CD14-positive monocyte (primary cell): ENCODE data around the gene VPS8. TPM values are rescaled to one million over a fixed set of nuclear protein-coding genes. Genes with fewer than 3 reads are reported as not detected.
A peak's percentile ranks its signal among the peaks of the same experiment; 100 is the strongest.

ENCODE experiments used
- DNase-seq, 3 donors: peaks; one replicate each; pipeline ENCODE4 v3.0.0-alpha.2; 2011 to 2022
- H2AFZ ChIP-seq: 2 replicates; pipeline ENCODE4 v1.6.0; 2012; ENCODE audit warnings: mild to moderate bottlenecking, low read depth, low read length, inconsistent platforms; ENCODE audit not compliant: insufficient read depth, poor library complexity, severe bottlenecking
- H3K27ac ChIP-seq, 2 donors: 1 replicate in 1 of 2; 2 replicates in 1 of 2; pipeline ENCODE4 v1.5.1; 2012 to 2013; ENCODE audit warnings: low read length in 2 of 2, control low read depth in 1 of 2, inconsistent platforms in 1 of 2, low read depth in 1 of 2, mild to moderate bottlenecking in 1 of 2
- H3K27me3 ChIP-seq, 2 donors: one replicate each; pipeline versions ENCODE4 v1.6.0 to v1.6.1; 2011 to 2013; ENCODE audit warnings: low read length in 2 of 2; ENCODE audit not compliant: control insufficient read depth in 2 of 2, insufficient read depth in 2 of 2
- H3K36me3 ChIP-seq, 2 donors: replicated peaks in 1 of 2; 1 replicate in 1 of 2; 2 replicates in 1 of 2; pipeline versions ENCODE4 v1.5.1 to v1.6.1; 2012 to 2013; ENCODE audit warnings: low read length in 2 of 2, control low read depth in 1 of 2, inconsistent platforms in 1 of 2, mild to moderate bottlenecking in 1 of 2; ENCODE audit not compliant: insufficient read depth in 2 of 2, control insufficient read depth in 1 of 2
- H3K4me1 ChIP-seq, 2 donors: 1 replicate in 1 of 2; 2 replicates in 1 of 2; pipeline versions ENCODE4 v1.5.1 to v1.6.1; 2012 to 2013; ENCODE audit warnings: low read length in 2 of 2, control low read depth in 1 of 2, inconsistent platforms in 1 of 2, mild to moderate bottlenecking in 1 of 2, moderate library complexity in 1 of 2; ENCODE audit not compliant: insufficient read depth in 2 of 2, control insufficient read depth in 1 of 2
- H3K4me2 ChIP-seq: replicated peaks from 2 replicates; pipeline ENCODE3; 2012; ENCODE audit warnings: low read length, moderate library complexity, mild to moderate bottlenecking; ENCODE audit not compliant: poor library complexity, severe bottlenecking; ENCODE audit errors: extremely low read depth
- H3K4me3 ChIP-seq, 3 experiments: fragments of 200-600 bp in 1 of 3; sonication (generic) in 1 of 3; replicated peaks in 1 of 3; 1 replicate in 2 of 3; 2 replicates in 1 of 3; pipeline ENCODE4 v1.5.1; 2011 to 2013; ENCODE audit warnings: low read length in 3 of 3, mild to moderate bottlenecking in 3 of 3, control low read depth in 2 of 3, low read depth in 2 of 3, inconsistent platforms in 1 of 3, moderate library complexity in 1 of 3
- H3K79me2 ChIP-seq: 2 replicates; pipeline ENCODE4 v1.6.0; 2012; ENCODE audit warnings: mild to moderate bottlenecking, control low read depth, inconsistent platforms, low read length, moderate library complexity; ENCODE audit not compliant: insufficient read depth
- H3K9ac ChIP-seq: 2 replicates; pipeline ENCODE4 v1.6.0; 2017; ENCODE audit warnings: low read length, mild to moderate bottlenecking; ENCODE audit not compliant: insufficient read depth, poor library complexity, severe bottlenecking
- H3K9me3 ChIP-seq, 2 donors: replicated peaks in 1 of 2; 1 replicate in 1 of 2; 2 replicates in 1 of 2; pipeline versions ENCODE4 v1.5.1 to v1.6.1; 2012 to 2013; ENCODE audit warnings: low read length in 2 of 2, control low read depth in 1 of 2; ENCODE audit not compliant: control insufficient read depth in 1 of 2, insufficient read depth in 1 of 2
- H4K20me1 ChIP-seq: 2 replicates; pipeline ENCODE4 v1.6.0; 2012; ENCODE audit warnings: mild to moderate bottlenecking, low read length, control low read depth, moderate library complexity; ENCODE audit not compliant: insufficient read depth
- H3K27ac Mint-ChIP-seq, 7 donors: one replicate each; pipeline ENCODE4 v1.8.0; 2020; ENCODE audit warnings: mild to moderate bottlenecking in 7 of 7, mixed read lengths in 7 of 7, moderate library complexity in 6 of 7, inconsistent platforms in 2 of 7
- H3K27me3 Mint-ChIP-seq, 3 donors: one replicate each; pipeline ENCODE4 v1.8.0; 2021 to 2022; ENCODE audit warnings: low read depth in 3 of 3, mild to moderate bottlenecking in 3 of 3, mixed read lengths in 3 of 3, moderate library complexity in 3 of 3, inconsistent platforms in 1 of 3
- H3K36me3 Mint-ChIP-seq, 2 donors: one replicate each; pipeline ENCODE4 v1.8.0; 2020; ENCODE audit warnings: mixed read lengths in 2 of 2, inconsistent platforms in 1 of 2, mild to moderate bottlenecking in 1 of 2
- H3K4me1 Mint-ChIP-seq: one replicate; pipeline ENCODE4 v1.8.0; 2020; ENCODE audit warnings: mild to moderate bottlenecking, mixed read lengths
- H3K4me3 Mint-ChIP-seq, 2 donors: one replicate each; pipeline ENCODE4 v1.8.0; 2020; ENCODE audit warnings: mild to moderate bottlenecking in 2 of 2, mixed read lengths in 2 of 2, moderate library complexity in 1 of 2
- H3K9me3 Mint-ChIP-seq, 7 donors: one replicate each; pipeline ENCODE4 v1.8.0; 2020 to 2022; ENCODE audit warnings: mixed read lengths in 7 of 7, mild to moderate bottlenecking in 6 of 7, moderate library complexity in 6 of 7, inconsistent platforms in 2 of 7
- CTCF ChIP-seq: fragments of 200-600 bp; IDR thresholded peaks from one replicate; pipeline ENCODE4 v1.8.0; 2022; ENCODE audit warnings: antibody characterized with exemption, mild to moderate bottlenecking
- WGBS: methylation state at CpG from one replicate; pipeline ENCODE4 v1.1.5; 2013; ENCODE audit warnings: missing lambda C conversion rate; ENCODE audit not compliant: insufficient coverage; 5-methylcytosine and 5-hydroxymethylcytosine counted together
- intact Hi-C, 2 donors: fragments of 100-400 bp; cut with micrococcal nuclease; formaldehyde crosslinking; loops; one replicate each; pipeline versions ENCODE4 v1.15.0 to v1.15.1; 2023
- polyA plus RNA-seq, 3 donors: library from polyadenylated mRNA; depleted of rRNA in 1 of 3; unstranded in 2 of 3; stranded (reverse) in 1 of 3; fragments of 300-500 nt in 2 of 3; fragments of >200 nt in 1 of 3; fragmentation: Illumina TruSeq in 2 of 3; gene quantifications; 1 replicate in 2 of 3; 2 replicates in 1 of 3; pipeline ENCODE4 v1.2.3, GENCODE V29; 2012 to 2021

Gene VPS8
- polyA plus RNA-seq, 3 donors, result 22.0 to 42.3 (median 29.2) TPM

GRCh38 chr3:184804801-184805200, 7.2 kb upstream of the VPS8 start:
- Histone ChIP-seq H3K27me3 (no peaks in the 10 kb centered on the region), H3K79me2 (no peaks in the 10 kb centered on the region), H3K4me1 (peaks cover 47 to 52% of the 10 kb centered on the region in 2 donors), H4K20me1 (no peaks in the 10 kb centered on the region), H3K4me3 (peak overlapping the region in 1 of 3 experiments; percentile 27), H2AFZ (peak overlapping the region; percentile 35), H3K27ac (peak overlapping the region; percentile 84 to 90), H3K36me3 (no peaks in the 10 kb centered on the region), H3K9me3 (no peaks in the 10 kb centered on the region), H3K9ac (peak overlapping the region; percentile 33), H3K4me2 (peak overlapping the region; percentile 71)
- 86% methylated on average over 1 of the region's 1 CpG for WGBS
- no peaks in the 10 kb centered on the region for H3K9me3 Mint-ChIP-seq
- peak overlapping the region in 1 of 2 donors; percentile 8 for H3K4me3 Mint-ChIP-seq
- peaks cover 43% of the 10 kb centered on the region for H3K4me1 Mint-ChIP-seq
- no peak for TF ChIP-seq CTCF
- peak overlapping the region; percentile 88 to 97 (median 93) for H3K27ac Mint-ChIP-seq
- intact Hi-C loops, result no loop called here
- peak in 2 of 3 donors; percentile 22 to 30 for DNase-seq
- H3K36me3 Mint-ChIP-seq, result no peaks in the 10 kb centered on the region
- H3K27me3 Mint-ChIP-seq, result peaks cover 2 to 5% (median 3%) of the 10 kb centered on the region in 3 donors

GRCh38 chr3:184805351-184806038, 6.5 kb upstream of the VPS8 start:
- Mint-ChIP-seq H3K4me1 (peaks cover 44% of the 10 kb centered on the region), H3K27ac (peak overlapping the region; percentile 91 to 97 (median 96)), H3K4me3 (peak overlapping the region; percentile 33 to 74), H3K27me3 (peaks cover 2 to 5% (median 3%) of the 10 kb centered on the region in 3 donors), H3K36me3 (no peaks in the 10 kb centered on the region), H3K9me3 (no peaks in the 10 kb centered on the region)
- Histone ChIP-seq H2AFZ (peak overlapping the region; percentile 35), H3K36me3 (no peaks in the 10 kb centered on the region), H3K79me2 (no peaks in the 10 kb centered on the region), H3K9ac (peak overlapping the region; percentile 38), H3K4me2 (peak overlapping the region; percentile 71), H3K4me1 (peaks cover 47 to 52% of the 10 kb centered on the region in 2 donors), H3K27me3 (no peaks in the 10 kb centered on the region), H3K27ac (peak overlapping the region; percentile 84 to 90), H3K9me3 (no peaks in the 10 kb centered on the region), H4K20me1 (no peaks in the 10 kb centered on the region), H3K4me3 (peak overlapping the region in 2 of 3 experiments; percentile 25 to 63)
- peak; percentile 83 to 89 (median 84) for DNase-seq
- intact Hi-C loops, result no loop called here
- TF ChIP-seq CTCF, result no peak
- WGBS, result 0% methylated on average over 2 of the region's 3 CpGs
